ENCODE results near the gene LIAS.

LIAS gene

GRCh38 chr4:39469429-39470077 is 10.7 kb downstream of the LIAS start:
- no peak overlapping the region for H3K4me3 Mint-ChIP-seq
- peaks cover 8% of the 10 kb centered on the region for H3K36me3 Mint-ChIP-seq (ENCODE audit: low read depth)
- H3K27me3 Mint-ChIP-seq (ENCODE audit: low read depth), result no peaks in the 10 kb centered on the region
- H3K4me1 Mint-ChIP-seq (ENCODE audit: low read depth), result peaks cover 8% of the 10 kb centered on the region
- H3K9me3 Mint-ChIP-seq, result no peaks in the 10 kb centered on the region
- H3K27ac Mint-ChIP-seq, result no peak overlapping the region

GRCh38 chr4:39470402-39470801 is 11.5 kb downstream of the LIAS start:
- Mint-ChIP-seq H3K9me3 (no peaks in the 10 kb centered on the region), H3K27me3 (ENCODE audit: low read depth) (no peaks in the 10 kb centered on the region), H3K36me3 (ENCODE audit: low read depth) (peaks cover 3% of the 10 kb centered on the region), H3K27ac (no peak overlapping the region), H3K4me3 (no peak overlapping the region), H3K4me1 (ENCODE audit: low read depth) (peaks cover 3% of the 10 kb centered on the region)

GRCh38 chr4:39472396-39472795 is 13.5 kb downstream of the LIAS start:
- H3K36me3 Mint-ChIP-seq (ENCODE audit: low read depth), result peaks cover 4% of the 10 kb centered on the region
- H3K4me3 Mint-ChIP-seq, result no peak overlapping the region
- H3K9me3 Mint-ChIP-seq, result no peaks in the 10 kb centered on the region
- H3K4me1 Mint-ChIP-seq (ENCODE audit: low read depth), result peaks cover 3% of the 10 kb centered on the region
- no peak overlapping the region for H3K27ac Mint-ChIP-seq
- H3K27me3 Mint-ChIP-seq (ENCODE audit: low read depth), result no peaks in the 10 kb centered on the region

- Mint-ChIP-seq H3K27ac (no peak overlapping the region), H3K36me3 (ENCODE audit: low read depth) (peaks cover 4% of the 10 kb centered on the region), H3K4me3 (no peak overlapping the region), H3K4me1 (ENCODE audit: low read depth) (no peaks in the 10 kb centered on the region), H3K9me3 (no peaks in the 10 kb centered on the region), H3K27me3 (ENCODE audit: low read depth) (no peaks in the 10 kb centered on the region)
Observed at GRCh38 chr4:39476187-39476895, 17.5 kb downstream of the LIAS start.

- no peaks in the 10 kb centered on the region for H3K27me3 Mint-ChIP-seq (ENCODE audit: low read depth)
- no peak overlapping the region for H3K4me3 Mint-ChIP-seq
- H3K4me1 Mint-ChIP-seq (ENCODE audit: low read depth), result no peaks in the 10 kb centered on the region
- H3K36me3 Mint-ChIP-seq (ENCODE audit: low read depth), result peaks cover 4% of the 10 kb centered on the region
- no peak overlapping the region for H3K27ac Mint-ChIP-seq
- peaks cover 3% of the 10 kb centered on the region for H3K9me3 Mint-ChIP-seq
Observed at GRCh38 chr4:39480251-39480650, 21.4 kb downstream of the LIAS start.

- H3K36me3 Mint-ChIP-seq (ENCODE audit: low read depth), result peaks cover 4% of the 10 kb centered on the region
- H3K4me3 Mint-ChIP-seq, result no peak overlapping the region
- H3K27me3 Mint-ChIP-seq (ENCODE audit: low read depth), result no peaks in the 10 kb centered on the region
- no peaks in the 10 kb centered on the region for H3K4me1 Mint-ChIP-seq (ENCODE audit: low read depth)
- no peak overlapping the region for H3K27ac Mint-ChIP-seq
- H3K9me3 Mint-ChIP-seq, result peaks cover 3% of the 10 kb centered on the region
Observed at GRCh38 chr4:39480902-39481695, 22.2 kb downstream of the LIAS start.

GRCh38 chr4:39484582-39485272 is 25.9 kb downstream of the LIAS start:
- Mint-ChIP-seq H3K4me3 (no peak overlapping the region), H3K36me3 (ENCODE audit: low read depth) (no peaks in the 10 kb centered on the region), H3K4me1 (ENCODE audit: low read depth) (no peaks in the 10 kb centered on the region), H3K27me3 (ENCODE audit: low read depth) (no peaks in the 10 kb centered on the region), H3K9me3 (peaks cover 3% of the 10 kb centered on the region), H3K27ac (no peak overlapping the region)

- no peaks in the 10 kb centered on the region for H3K36me3 Mint-ChIP-seq (ENCODE audit: low read depth)
- H3K9me3 Mint-ChIP-seq, result peaks cover 3% of the 10 kb centered on the region
- H3K4me3 Mint-ChIP-seq, result no peak overlapping the region
- H3K27me3 Mint-ChIP-seq (ENCODE audit: low read depth), result no peaks in the 10 kb centered on the region
- H3K4me1 Mint-ChIP-seq (ENCODE audit: low read depth), result no peaks in the 10 kb centered on the region
- no peak overlapping the region for H3K27ac Mint-ChIP-seq
Observed at GRCh38 chr4:39486221-39486804, 27.5 kb downstream of the LIAS start.

GRCh38 chr4:39490322-39490721 is 31.5 kb downstream of the LIAS start:
- Mint-ChIP-seq H3K36me3 (ENCODE audit: low read depth) (no peaks in the 10 kb centered on the region), H3K9me3 (no peaks in the 10 kb centered on the region), H3K27ac (no peak overlapping the region), H3K27me3 (ENCODE audit: low read depth) (no peaks in the 10 kb centered on the region), H3K4me3 (no peak overlapping the region), H3K4me1 (ENCODE audit: low read depth) (no peaks in the 10 kb centered on the region)

- peaks cover 3% of the 10 kb centered on the region for H3K36me3 Mint-ChIP-seq (ENCODE audit: low read depth)
- no peak overlapping the region for H3K27ac Mint-ChIP-seq
- no peak overlapping the region for H3K4me3 Mint-ChIP-seq
- no peaks in the 10 kb centered on the region for H3K4me1 Mint-ChIP-seq (ENCODE audit: low read depth)
- no peaks in the 10 kb centered on the region for H3K27me3 Mint-ChIP-seq (ENCODE audit: low read depth)
- no peaks in the 10 kb centered on the region for H3K9me3 Mint-ChIP-seq
Observed at GRCh38 chr4:39494354-39494753, 35.5 kb downstream of the LIAS start.

- Mint-ChIP-seq H3K4me1 (ENCODE audit: low read depth) (no peaks in the 10 kb centered on the region), H3K27ac (no peak overlapping the region), H3K4me3 (no peak overlapping the region), H3K36me3 (ENCODE audit: low read depth) (peaks cover 5% of the 10 kb centered on the region), H3K9me3 (no peaks in the 10 kb centered on the region), H3K27me3 (ENCODE audit: low read depth) (no peaks in the 10 kb centered on the region)
Observed at GRCh38 chr4:39495446-39496213, 36.8 kb downstream of the LIAS start.

GRCh38 chr4:39497909-39498726 is 39.3 kb downstream of the LIAS start:
- Mint-ChIP-seq H3K4me1 (ENCODE audit: low read depth) (no peaks in the 10 kb centered on the region), H3K27me3 (ENCODE audit: low read depth) (no peaks in the 10 kb centered on the region), H3K27ac (no peak overlapping the region), H3K9me3 (no peaks in the 10 kb centered on the region), H3K4me3 (no peak overlapping the region), H3K36me3 (ENCODE audit: low read depth) (peaks cover 5% of the 10 kb centered on the region)

- no peaks in the 10 kb centered on the region for H3K4me1 Mint-ChIP-seq (ENCODE audit: low read depth)
- no peaks in the 10 kb centered on the region for H3K9me3 Mint-ChIP-seq
- H3K27me3 Mint-ChIP-seq (ENCODE audit: low read depth), result no peaks in the 10 kb centered on the region
- H3K36me3 Mint-ChIP-seq (ENCODE audit: low read depth), result peaks cover 11% of the 10 kb centered on the region
- no peak overlapping the region for H3K27ac Mint-ChIP-seq
- no peak overlapping the region for H3K4me3 Mint-ChIP-seq
Observed at GRCh38 chr4:39498727-39499020, 39.8 kb downstream of the LIAS start.

All from T-helper 1 cell treated with Interleukin-12 subunit alpha and Interleukin-12 subunit beta and Interleukin-4 antibody, amounts not matched to agents 30 μg/mL and 1 μg/mL, for 36 hours (primary cell).